NCI-H524 (cell line): ENCODE measurements around the gene UGT3A2.

ENCODE experiments used
- DNase-seq, 2 experiments: peaks; one replicate each; lab custom pipeline; 2025; lab: John Stamatoyannopoulos, UW

The UGT3A2 gene

GRCh38 chr5:36007366-36007765 lies 59.3 kb downstream of the UGT3A2 start:
- DNase-seq, result no peak

GRCh38 chr5:36006163-36006562 lies 60.5 kb downstream of the UGT3A2 start:
- DNase-seq, result no peak

GRCh38 chr5:36001032-36001431 lies 65.7 kb downstream of the UGT3A2 start:
- DNase-seq, result no peak

GRCh38 chr5:35999547-35999946 lies 67.1 kb downstream of the UGT3A2 start:
- no peak for DNase-seq

- no peak for DNase-seq
Measured at GRCh38 chr5:35996076-35996475, 70.6 kb downstream of the UGT3A2 start.

- DNase-seq, result peak; percentile 99 to 100
Measured at GRCh38 chr5:35990941-35991611, 75.6 kb downstream of the UGT3A2 start, which contains the start of gene UGT3A1. Gene UGT3A1 (minus strand): TSS chr5:35991390. CDS start chr5:35991240, 150 bp downstream.

- peak; percentile 56 to 64 for DNase-seq
Measured at GRCh38 chr5:35990520-35990919, 76.2 kb downstream of the UGT3A2 start.

GRCh38 chr5:35988529-35988928 lies 78.2 kb downstream of the UGT3A2 start:
- DNase-seq, result no peak

- DNase-seq, result no peak
Measured at GRCh38 chr5:35987776-35988175, 78.9 kb downstream of the UGT3A2 start.
